Fibroblast of lung (primary cell): Measurements from ENCODE around the gene PRR5L. TPM values are rescaled to one million over a fixed set of nuclear protein-coding genes. Genes with fewer than 3 reads are reported as not detected.

Experiments used
- DNase-seq, 2 donors: peaks; one replicate each; pipeline versions ENCODE4 v3.0.0 to v3.0.0-alpha.2; 2010; ENCODE audit warnings: low read depth in 2 of 2
- H2AFZ ChIP-seq: 2 replicates; pipeline ENCODE4 v1.5.1; 2012; ENCODE audit warnings: low read length, control low read depth, inconsistent platforms
- H3K27ac ChIP-seq: 2 replicates; pipeline ENCODE4 v1.5.1; 2011; ENCODE audit warnings: low read length, control low read depth; ENCODE audit not compliant: insufficient read depth
- H3K27me3 ChIP-seq: 2 replicates; pipeline ENCODE4 v1.5.1; 2011; ENCODE audit warnings: mild to moderate bottlenecking, low read length; ENCODE audit not compliant: control insufficient read depth, insufficient read depth
- H3K36me3 ChIP-seq: 2 replicates; pipeline ENCODE4 v1.5.1; 2011; ENCODE audit warnings: low read length; ENCODE audit not compliant: control insufficient read depth, insufficient read depth
- H3K4me1 ChIP-seq: 2 replicates; pipeline ENCODE4 v1.5.1; 2011; ENCODE audit warnings: low read length; ENCODE audit not compliant: control insufficient read depth, insufficient read depth; ENCODE audit errors: extremely low read depth
- H3K4me2 ChIP-seq: 2 replicates; pipeline ENCODE4 v1.5.1; 2011; ENCODE audit warnings: low read length, control low read depth; ENCODE audit not compliant: insufficient read depth; ENCODE audit errors: extremely low read depth
- H3K4me3 ChIP-seq, 4 experiments: fragments of 200-600 bp in 1 of 4; sonication (generic) in 1 of 4; replicated peaks in 1 of 4; 2 replicates each; pipeline ENCODE4 v1.5.1; 2011 to 2016; ENCODE audit warnings: low read length in 4 of 4, low read depth in 3 of 4, mild to moderate bottlenecking in 3 of 4, control low read depth in 2 of 4, inconsistent platforms in 1 of 4, mixed read lengths in 1 of 4; ENCODE audit not compliant: insufficient read depth in 1 of 4; ENCODE audit errors: control extremely low read depth in 1 of 4
- H3K79me2 ChIP-seq: 2 replicates; pipeline ENCODE4 v1.5.1; 2012; ENCODE audit warnings: mild to moderate bottlenecking, low read length, inconsistent platforms; ENCODE audit not compliant: control insufficient read depth, insufficient read depth
- H3K9ac ChIP-seq: 2 replicates; pipeline ENCODE4 v1.5.1; 2011; ENCODE audit warnings: mild to moderate bottlenecking, low read length, control low read depth; ENCODE audit not compliant: insufficient read depth
- H3K9me3 ChIP-seq: 2 replicates; pipeline ENCODE4 v1.5.1; 2012; ENCODE audit warnings: low read depth, low read length; ENCODE audit not compliant: control insufficient read depth, insufficient read depth
- H4K20me1 ChIP-seq: 2 replicates; pipeline ENCODE4 v1.5.1; 2011; ENCODE audit warnings: low read length; ENCODE audit not compliant: control insufficient read depth, insufficient read depth; ENCODE audit errors: extremely low read depth
- EZH2 ChIP-seq: IDR thresholded peaks from 2 replicates; pipeline ENCODE4 v1.5.1; 2012; ENCODE audit warnings: low read length, control low read depth, mild to moderate bottlenecking; ENCODE audit errors: missing control alignments
- polyA plus RNA-seq, 2 donors: library from polyadenylated mRNA; depleted of rRNA in 1 of 2; stranded (reverse) in 1 of 2; unstranded in 1 of 2; fragments of >200 nt; gene quantifications; 2 replicates each; pipeline ENCODE4 v1.2.1, GENCODE V29; 2011 to 2012; ENCODE audit warnings: missing spikeins in 1 of 2
- total RNA-seq: library from RNA; depleted of rRNA; stranded (reverse); fragments of >200 nt; gene quantifications from 2 replicates; pipeline ENCODE4 v1.2.1, GENCODE V29; 2014
- TF ChIP-seq, protein P1 (sequence below), 2 donors: IDR thresholded peaks in 1 of 2; conservative IDR thresholded peaks in 1 of 2; 1 replicate in 1 of 2; 2 replicates in 1 of 2; pipeline ENCODE4 v1.5.1; 2011 to 2012; ENCODE audit warnings: low read length in 2 of 2, control low read depth in 1 of 2, inconsistent platforms in 1 of 2, low read depth in 1 of 2, mild to moderate bottlenecking in 1 of 2

The PRR5L gene
- total and polyA plus RNA-seq, 2 donors (not counting 1 experiment from before 2014, with no cell fraction given) = 2.8 to 6.3 TPM

DNA sequence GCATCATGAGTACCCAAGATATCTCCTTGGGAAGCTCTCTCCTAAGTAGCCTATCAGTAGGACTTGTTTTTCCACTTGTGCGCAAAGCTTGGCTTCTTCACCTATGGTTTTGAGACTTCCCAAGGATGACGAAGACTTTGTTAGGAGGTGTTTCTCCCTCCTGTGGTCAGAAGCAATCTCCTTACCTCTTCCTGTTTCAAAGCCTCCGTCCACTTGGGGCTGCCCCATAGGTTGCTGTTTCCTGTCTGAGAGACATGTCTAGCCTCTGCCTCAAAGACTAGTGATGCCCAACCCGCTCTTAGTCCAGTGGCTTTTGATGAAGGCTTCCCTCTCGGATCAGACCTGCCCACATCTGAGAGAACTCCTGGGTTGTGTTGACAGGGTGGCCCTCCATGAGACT lies 121.1 kb downstream of the PRR5L start:
- no peak overlapping the region for H3K27ac ChIP-seq
- H3K79me2 ChIP-seq = no peaks in the 10 kb centered on the region
- H3K9ac ChIP-seq = no peak overlapping the region
- no peaks in the 10 kb centered on the region for H4K20me1 ChIP-seq
- no peaks in the 10 kb centered on the region for H3K36me3 ChIP-seq
- H2AFZ ChIP-seq = no peak overlapping the region
- no peaks in the 10 kb centered on the region for H3K9me3 ChIP-seq
- peaks cover 8% of the 10 kb centered on the region for H3K27me3 ChIP-seq
- no peak overlapping the region for H3K4me2 ChIP-seq
- peaks cover 8% of the 10 kb centered on the region for H3K4me1 ChIP-seq
- no peak for DNase-seq
- H3K4me3 ChIP-seq = no peak overlapping the region
- TF ChIP-seq, protein P1, sequence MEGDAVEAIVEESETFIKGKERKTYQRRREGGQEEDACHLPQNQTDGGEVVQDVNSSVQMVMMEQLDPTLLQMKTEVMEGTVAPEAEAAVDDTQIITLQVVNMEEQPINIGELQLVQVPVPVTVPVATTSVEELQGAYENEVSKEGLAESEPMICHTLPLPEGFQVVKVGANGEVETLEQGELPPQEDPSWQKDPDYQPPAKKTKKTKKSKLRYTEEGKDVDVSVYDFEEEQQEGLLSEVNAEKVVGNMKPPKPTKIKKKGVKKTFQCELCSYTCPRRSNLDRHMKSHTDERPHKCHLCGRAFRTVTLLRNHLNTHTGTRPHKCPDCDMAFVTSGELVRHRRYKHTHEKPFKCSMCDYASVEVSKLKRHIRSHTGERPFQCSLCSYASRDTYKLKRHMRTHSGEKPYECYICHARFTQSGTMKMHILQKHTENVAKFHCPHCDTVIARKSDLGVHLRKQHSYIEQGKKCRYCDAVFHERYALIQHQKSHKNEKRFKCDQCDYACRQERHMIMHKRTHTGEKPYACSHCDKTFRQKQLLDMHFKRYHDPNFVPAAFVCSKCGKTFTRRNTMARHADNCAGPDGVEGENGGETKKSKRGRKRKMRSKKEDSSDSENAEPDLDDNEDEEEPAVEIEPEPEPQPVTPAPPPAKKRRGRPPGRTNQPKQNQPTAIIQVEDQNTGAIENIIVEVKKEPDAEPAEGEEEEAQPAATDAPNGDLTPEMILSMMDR (conservative IDR thresholded peaks at IDR 0.05 in 1 of 2, IDR thresholded peaks at IDR 0.05 in 1 of 2; ENCODE audit: low read depth in 1 of 2, low read length in 2 of 2) = no peak
- TF ChIP-seq EZH2 = no peak

DNA sequence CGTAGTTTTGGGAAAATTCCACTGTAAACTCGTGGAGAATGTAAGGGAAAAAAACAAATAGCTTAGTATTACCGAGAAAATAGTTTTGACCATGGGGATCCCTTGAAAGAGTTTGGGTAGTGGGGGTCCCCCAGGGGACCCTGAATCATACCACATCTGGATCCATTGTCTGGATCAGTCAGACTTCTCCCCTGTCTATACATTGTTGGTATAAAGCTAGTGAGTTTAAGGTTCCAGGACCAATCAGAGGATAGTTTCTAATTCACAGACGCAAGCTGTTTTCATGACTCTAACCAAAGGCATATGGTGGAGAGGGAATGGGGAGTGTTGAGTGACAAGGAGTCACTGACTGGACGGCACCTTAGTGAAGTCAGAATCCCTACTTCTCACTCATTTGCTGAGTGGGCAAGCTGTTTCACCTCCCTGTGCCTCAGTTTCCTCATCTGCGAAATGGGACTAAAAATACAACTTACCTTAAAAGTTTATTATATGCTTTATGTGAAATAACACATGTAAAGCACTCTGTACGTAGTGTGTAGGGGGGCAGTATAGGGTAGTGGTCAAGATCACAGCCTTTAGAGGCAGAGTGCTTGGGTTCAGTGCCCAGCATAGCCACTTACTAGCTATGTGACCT lies 123.8 kb downstream of the PRR5L start:
- H3K79me2 ChIP-seq = no peaks in the 10 kb centered on the region
- H2AFZ ChIP-seq = no peak overlapping the region
- no peaks in the 10 kb centered on the region for H3K9me3 ChIP-seq
- TF ChIP-seq, protein P1 (conservative IDR thresholded peaks at IDR 0.05 in 1 of 2, IDR thresholded peaks at IDR 0.05 in 1 of 2; ENCODE audit: low read depth in 1 of 2, low read length in 2 of 2) = no peak
- no peak for TF ChIP-seq EZH2
- H3K4me1 ChIP-seq = peaks cover 10% of the 10 kb centered on the region
- H3K4me3 ChIP-seq = no peak overlapping the region
- no peak for DNase-seq
- peak overlapping the region; percentile 27 for H3K4me2 ChIP-seq
- peaks cover 8% of the 10 kb centered on the region for H3K27me3 ChIP-seq
- no peaks in the 10 kb centered on the region for H3K36me3 ChIP-seq
- H3K27ac ChIP-seq = no peak overlapping the region
- no peak overlapping the region for H3K9ac ChIP-seq
- no peaks in the 10 kb centered on the region for H4K20me1 ChIP-seq

DNA sequence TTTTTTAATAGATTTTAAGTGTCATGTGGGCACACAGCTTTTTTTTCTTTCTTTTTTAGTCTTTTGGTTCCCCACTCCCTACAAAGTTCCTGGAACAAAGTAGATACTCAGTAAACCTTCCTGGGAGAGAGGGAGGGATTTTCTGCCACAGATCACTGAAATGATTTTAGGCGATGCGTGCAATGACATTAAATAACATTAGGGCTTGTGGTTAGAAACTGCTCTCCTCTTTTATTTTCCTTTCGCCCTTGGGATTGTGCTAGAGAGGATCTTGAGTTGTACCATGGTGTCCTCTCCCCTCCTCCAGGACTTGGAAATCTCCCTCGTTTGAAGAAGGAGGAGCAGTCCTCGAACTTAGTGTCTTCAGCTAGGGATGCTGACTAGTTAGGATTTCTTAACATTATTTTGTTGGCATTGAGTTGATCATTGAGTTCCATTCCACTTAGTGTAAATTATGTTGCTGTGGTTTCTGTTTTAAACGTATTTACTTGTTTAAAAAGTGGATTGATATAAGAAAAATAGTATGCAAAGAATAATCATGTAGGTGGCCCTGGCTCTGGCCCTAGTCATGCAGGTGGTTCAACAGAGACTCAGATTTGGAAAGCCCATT lies 125.6 kb downstream of the PRR5L start:
- peak; percentile 15 to 44 for DNase-seq
- Histone ChIP-seq H3K79me2 (no peaks in the 10 kb centered on the region), H3K27ac (no peak overlapping the region), H3K4me2 (no peak overlapping the region), H4K20me1 (no peaks in the 10 kb centered on the region), H3K9ac (no peak overlapping the region), H3K27me3 (peaks cover 5% of the 10 kb centered on the region), H3K4me3 (no peak overlapping the region), H3K4me1 (peaks cover 12% of the 10 kb centered on the region), H3K36me3 (no peaks in the 10 kb centered on the region), H3K9me3 (no peaks in the 10 kb centered on the region), H2AFZ (no peak overlapping the region)
- TF ChIP-seq EZH2 = no peak
- TF ChIP-seq, protein P1 (conservative IDR thresholded peaks at IDR 0.05 in 1 of 2, IDR thresholded peaks at IDR 0.05 in 1 of 2; ENCODE audit: low read depth in 1 of 2, low read length in 2 of 2) = no peak
